Measurements from ENCODE around the gene IL7R. TPM values are rescaled to one million over a fixed set of nuclear protein-coding genes. Genes with fewer than 3 reads are reported as not detected.

The IL7R gene
- total RNA-seq, 1 experiment from 2014 or later, result 0.98 TPM

- POLR2A ChIA-PET, result no interaction called here
- RAD21 ChIA-PET (ENCODE audit: low non-redundant PET in 1 of 2, low total read pairs in 2 of 2, uncharacterized antibody in 2 of 2, unreplicated experiment in 2 of 2), result no interaction called here
- Histone ChIP-seq H3K4me2 (ENCODE audit: low read length) (no peak overlapping the region), H3K36me3 (ENCODE audit: control insufficient read depth in 1 of 2, insufficient read depth in 2 of 2, low read length in 2 of 2) (no peaks in the 10 kb centered on the region), H4K20me1 (ENCODE audit: insufficient read depth) (no peaks in the 10 kb centered on the region), H3K4me1 (ENCODE audit: control insufficient read depth in 1 of 2, insufficient read depth in 2 of 2, low read length in 2 of 2) (peaks cover 0 to 6% of the 10 kb centered on the region in 2 experiments; a peak in 1 of 4 replicates), H3K9me2 (ENCODE audit: insufficient read depth) (no peaks in the 10 kb centered on the region), H3K9ac (ENCODE audit: low read length) (no peak overlapping the region), H3K79me2 (ENCODE audit: insufficient read depth, low read length) (no peaks in the 10 kb centered on the region), H3K4me3 (replicated peaks in 1 of 2; ENCODE audit: low read depth in 1 of 2, low read length in 2 of 2) (no peak overlapping the region), H3K27ac (ENCODE audit: low read depth, low read length) (no peak overlapping the region), H3K9me3 (ENCODE audit: control insufficient read depth in 1 of 2, insufficient read depth in 1 of 2, low read depth in 1 of 2, low read length in 2 of 2) (no peaks in the 10 kb centered on the region), H2AFZ (ENCODE audit: low read depth, low read length, poor library complexity, severe bottlenecking) (no peak overlapping the region), H3K27me3 (ENCODE audit: insufficient read depth, low read length) (peaks cover 5% of the 10 kb centered on the region; the same call in 1 of the 2 replicates)
- intact Hi-C loops (cut with micrococcal nuclease), result no loop called here
- no TSS peak for BruUV-seq (replicated peaks)
- TF ChIP-seq CBX3 (IDR thresholded peaks at IDR 0.05; ENCODE audit: low read depth) (no peak), REST (IDR thresholded peaks at IDR 0.05; ENCODE audit: low read depth) (no peak), MAX (IDR thresholded peaks at IDR 0.05) (no peak)
- CTCF ChIA-PET, result no interaction called here
- ATAC-seq, result no peak
- no peak for DNase-seq (ENCODE audit: low read depth, low spot score)
These were observed 6.8 kb upstream of the IL7R start for GRCh38 chr5:35849860-35850259.

GRCh38 chr5:35850967-35851680 is 5.6 kb upstream of the IL7R start:
- H3K79me2 ChIP-seq (ENCODE audit: insufficient read depth, low read length), result no peaks in the 10 kb centered on the region
- H3K9ac ChIP-seq (ENCODE audit: low read length), result no peak overlapping the region
- peaks cover 5% of the 10 kb centered on the region; the same call in 1 of the 2 replicates for H3K27me3 ChIP-seq (ENCODE audit: insufficient read depth, low read length)
- H3K9me2 ChIP-seq (ENCODE audit: insufficient read depth), result no peaks in the 10 kb centered on the region
- no peak overlapping the region for H3K27ac ChIP-seq (ENCODE audit: low read depth, low read length)
- H3K4me2 ChIP-seq (ENCODE audit: low read length), result no peak overlapping the region
- CTCF ChIA-PET, result no interaction called here
- H3K36me3 ChIP-seq (ENCODE audit: control insufficient read depth in 1 of 2, insufficient read depth in 2 of 2, low read length in 2 of 2), result no peaks in the 10 kb centered on the region
- no peaks in the 10 kb centered on the region for H3K9me3 ChIP-seq (ENCODE audit: control insufficient read depth in 1 of 2, insufficient read depth in 1 of 2, low read depth in 1 of 2, low read length in 2 of 2)
- DNase-seq (ENCODE audit: low read depth, low spot score), result no peak
- ATAC-seq, result no peak
- no peak overlapping the region for H2AFZ ChIP-seq (ENCODE audit: low read depth, low read length, poor library complexity, severe bottlenecking)
- H3K4me1 ChIP-seq (ENCODE audit: control insufficient read depth in 1 of 2, insufficient read depth in 2 of 2, low read length in 2 of 2), result peaks cover 0 to 6% of the 10 kb centered on the region in 2 experiments; a peak in 1 of 4 replicates
- POLR2A ChIA-PET, result no interaction called here
- RAD21 ChIA-PET (ENCODE audit: low non-redundant PET in 1 of 2, low total read pairs in 2 of 2, uncharacterized antibody in 2 of 2, unreplicated experiment in 2 of 2), result no interaction called here
- no peaks in the 10 kb centered on the region for H4K20me1 ChIP-seq (ENCODE audit: insufficient read depth)
- BruUV-seq (replicated peaks), result no TSS peak
- TF ChIP-seq EZH2 (IDR thresholded peaks at IDR 0.05) (no peak), YY1 (IDR thresholded peaks at IDR 0.05; ENCODE audit: extremely low read depth, insufficient replicate concordance, low read depth, low read length) (no peak), CBX3 (IDR thresholded peaks at IDR 0.05; ENCODE audit: low read depth) (no peak), RAD21 (IDR thresholded peaks at IDR 0.05; ENCODE audit: low read depth) (no peak)
- intact Hi-C loops (cut with micrococcal nuclease), result no loop called here
- H3K4me3 ChIP-seq (replicated peaks in 1 of 2; ENCODE audit: low read depth in 1 of 2, low read length in 2 of 2), result no peak overlapping the region

Measured in HCT116 (cell line).